ENCODE measurements around the gene POLA2.
"Not testable (repeated sequence)": the region's sequence is repeated elsewhere in the genome, so short reads cannot be mapped to it uniquely, and the experiment has no call there.

Gene POLA2

GRCh38 chr11:65261591-65262380 lies at the start of gene POLA2:
POLA2 (plus strand) TSS chr11:65261962; CDS start chr11:65262293, 331 bp downstream.
- peak; percentile 99 for DNase-seq

- DNase-seq: no peak
These were observed 49.4 kb upstream of the POLA2 start for GRCh38 chr11:65212226-65212801.

GRCh38 chr11:65213322-65214211 lies 48.2 kb upstream of the POLA2 start:
- peak; percentile 78 for DNase-seq

- no peak for DNase-seq
These were observed 47.4 kb upstream of the POLA2 start for GRCh38 chr11:65214212-65214845.

- DNase-seq: no peak
These were observed 46.2 kb upstream of the POLA2 start for GRCh38 chr11:65215441-65216076.

GRCh38 chr11:65216830-65217229 lies 44.9 kb upstream of the POLA2 start:
- DNase-seq: no peak

- no peak for DNase-seq
These were observed 44.0 kb upstream of the POLA2 start for GRCh38 chr11:65217441-65218423.

GRCh38 chr11:65218446-65218845 lies 43.3 kb upstream of the POLA2 start:
- no peak for DNase-seq

GRCh38 chr11:65219930-65220213 lies 41.9 kb upstream of the POLA2 start:
- no peak for DNase-seq

- no peak for DNase-seq
These were observed 40.7 kb upstream of the POLA2 start for GRCh38 chr11:65221026-65221425.

GRCh38 chr11:65223011-65223410 lies 38.8 kb upstream of the POLA2 start:
- DNase-seq: peak; percentile 36

GRCh38 chr11:65224930-65225278 lies 36.9 kb upstream of the POLA2 start:
- DNase-seq: no peak

- no peak for DNase-seq
These were observed 36.3 kb upstream of the POLA2 start for GRCh38 chr11:65225279-65226102.

GRCh38 chr11:65226103-65226442 lies 35.7 kb upstream of the POLA2 start:
- no peak for DNase-seq

GRCh38 chr11:65227879-65228278 lies 33.9 kb upstream of the POLA2 start:
- DNase-seq: no peak

GRCh38 chr11:65236194-65237059 lies 25.3 kb upstream of the POLA2 start:
- DNase-seq: no peak

GRCh38 chr11:65238302-65238701 lies 23.5 kb upstream of the POLA2 start:
- not testable (repeated sequence) for DNase-seq

- no peak for DNase-seq
These were observed 20.6 kb upstream of the POLA2 start for GRCh38 chr11:65241134-65241533.

GRCh38 chr11:65241692-65242091 lies 20.1 kb upstream of the POLA2 start:
- no peak for DNase-seq

GRCh38 chr11:65242389-65242788 lies 19.4 kb upstream of the POLA2 start:
- no peak for DNase-seq
